ENCODE data around the gene GPAT2.
"Not testable (repeated sequence)": the region's sequence is repeated elsewhere in the genome, so short reads cannot be mapped to it uniquely, and the experiment has no call there.

- peak; percentile 65 to 67 for TF ChIP-seq CTCF (conservative IDR thresholded peaks at IDR 0.05 in 1 of 2, IDR thresholded peaks at IDR 0.05 in 1 of 2; ENCODE audit: extremely low read depth in 1 of 2, insufficient read depth in 1 of 2, low read depth in 1 of 2, low read length in 2 of 2)
- TF ChIP-seq EZH2 (IDR thresholded peaks at IDR 0.05; ENCODE audit: borderline replicate concordance, low read length) = not testable (repeated sequence)
Observed at GRCh38 chr2:95992520-95993272, 42.0 kb downstream of the GPAT2 start.

All from mammary epithelial cell (primary cell).